OCI-LY1 (cell line): Measurements from ENCODE around the gene MAP3K10.

ENCODE experiments used
- H2AFZ ChIP-seq: fragments of 200-600 bp; sonication (generic), shearing (Covaris generic); 2 replicates; pipeline ENCODE4 v1.6.0; 2014; ENCODE audit warnings: antibody characterized with exemption, mild to moderate bottlenecking, low read length
- H3F3A ChIP-seq: fragments of 200-600 bp; sonication (generic), shearing (Covaris generic); 2 replicates; pipeline ENCODE4 v1.6.0; 2014; ENCODE audit warnings: mild to moderate bottlenecking, antibody characterized with exemption, low read length, moderate library complexity; ENCODE audit not compliant: insufficient read depth
- H3K27ac ChIP-seq: fragments of 200-600 bp; sonication (generic); 2 replicates; pipeline ENCODE4 v1.5.1; 2014; ENCODE audit warnings: low read length, mixed run types, mild to moderate bottlenecking, low read depth; ENCODE audit not compliant: poor library complexity, severe bottlenecking
- H3K27me3 ChIP-seq: fragments of 200-600 bp; sonication (generic); 2 replicates; pipeline ENCODE4 v1.6.0; 2014; ENCODE audit warnings: antibody characterized with exemption, mild to moderate bottlenecking, low read length, moderate library complexity; ENCODE audit not compliant: insufficient read depth
- H3K36me3 ChIP-seq: fragments of 200-600 bp; sonication (generic); 2 replicates; pipeline ENCODE4 v1.6.1; 2014; ENCODE audit warnings: mild to moderate bottlenecking, antibody characterized with exemption, low read length, moderate library complexity, mixed read lengths; ENCODE audit not compliant: insufficient read depth
- H3K4me1 ChIP-seq: fragments of 200-600 bp; sonication (generic); 2 replicates; pipeline ENCODE4 v1.5.1; 2014; ENCODE audit warnings: mild to moderate bottlenecking, low read length, moderate library complexity; ENCODE audit not compliant: insufficient read depth, severe bottlenecking
- H3K4me2 ChIP-seq: fragments of 200-600 bp; sonication (generic), shearing (Covaris generic); 2 replicates; pipeline ENCODE4 v1.6.1; 2014; ENCODE audit warnings: low read length
- H3K4me3 ChIP-seq: fragments of 200-600 bp; sonication (generic); 2 replicates; pipeline ENCODE4 v1.5.1; 2014; ENCODE audit warnings: low read length, low read depth, mild to moderate bottlenecking, mixed read lengths; ENCODE audit not compliant: poor library complexity, severe bottlenecking
- H3K79me2 ChIP-seq: fragments of 200-600 bp; shearing (Covaris generic); 2 replicates; pipeline ENCODE4 v1.6.1; 2016; ENCODE audit warnings: mixed run types, low read length, mixed read lengths; ENCODE audit not compliant: insufficient read depth
- H3K9ac ChIP-seq: fragments of 200-600 bp; sonication (generic), shearing (Covaris generic); 2 replicates; pipeline ENCODE4 v1.6.1; 2014; ENCODE audit warnings: mild to moderate bottlenecking, low read length, mixed read lengths
- H3K9me2 ChIP-seq: fragments of 200-600 bp; sonication (generic), shearing (Covaris generic); 2 replicates; pipeline ENCODE4 v1.6.1; 2014; ENCODE audit warnings: low read depth, mild to moderate bottlenecking, low read length, mixed read lengths
- H3K9me3 ChIP-seq: fragments of 200-600 bp; shearing (Covaris generic); 2 replicates; pipeline ENCODE4 v1.6.1; 2014; ENCODE audit warnings: low read length, mixed read lengths
- H4K20me1 ChIP-seq: fragments of 200-600 bp; sonication (generic), shearing (Covaris generic); 2 replicates; pipeline ENCODE4 v1.6.0; 2016; ENCODE audit warnings: mild to moderate bottlenecking, low read length; ENCODE audit not compliant: insufficient read depth
- CTCF ChIP-seq: fragments of 200-600 bp; sonication (generic), shearing (Covaris generic); IDR thresholded peaks from 2 replicates; pipeline ENCODE4 v1.5.1; 2017; ENCODE audit warnings: mild to moderate bottlenecking, antibody characterized with exemption, low read length, moderate library complexity, mixed read lengths
- EZH2 ChIP-seq: fragments of 200-600 bp; sonication (generic), shearing (Covaris generic); IDR thresholded peaks from 2 replicates; pipeline ENCODE4 v1.8.0; 2017; ENCODE audit warnings: borderline replicate concordance, mixed run types, mild to moderate bottlenecking, antibody characterized with exemption, low read length, moderate library complexity, mixed read lengths

The MAP3K10 gene

DNA sequence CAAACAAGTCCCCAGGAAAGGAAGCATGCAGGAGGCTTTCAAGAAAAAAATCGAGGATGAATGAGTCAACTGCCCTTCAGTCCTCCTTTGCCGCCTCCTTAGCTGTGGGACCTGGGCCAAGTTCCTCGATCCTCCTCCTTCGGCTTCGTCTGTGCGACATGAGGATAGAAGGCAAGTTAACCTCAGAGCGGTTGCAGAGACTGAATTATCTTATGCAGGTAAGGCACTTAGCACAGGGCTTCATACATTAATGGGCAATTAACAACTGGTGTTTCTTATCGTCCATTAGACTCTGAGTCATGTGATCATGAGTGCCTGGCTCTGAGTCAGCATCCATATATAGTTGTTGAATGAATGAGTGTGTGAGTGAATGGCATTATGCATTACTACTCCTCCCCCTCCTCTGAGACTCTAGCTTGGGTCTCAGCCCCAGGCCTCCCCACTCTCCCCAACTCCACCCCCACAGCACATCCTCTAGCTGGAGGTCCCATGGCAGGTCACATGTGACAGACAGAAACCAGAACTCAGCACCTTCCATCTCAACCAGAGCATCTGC, 28.6 kb downstream of the MAP3K10 start:
- H3K36me3 ChIP-seq, result no peaks in the 10 kb centered on the region

DNA sequence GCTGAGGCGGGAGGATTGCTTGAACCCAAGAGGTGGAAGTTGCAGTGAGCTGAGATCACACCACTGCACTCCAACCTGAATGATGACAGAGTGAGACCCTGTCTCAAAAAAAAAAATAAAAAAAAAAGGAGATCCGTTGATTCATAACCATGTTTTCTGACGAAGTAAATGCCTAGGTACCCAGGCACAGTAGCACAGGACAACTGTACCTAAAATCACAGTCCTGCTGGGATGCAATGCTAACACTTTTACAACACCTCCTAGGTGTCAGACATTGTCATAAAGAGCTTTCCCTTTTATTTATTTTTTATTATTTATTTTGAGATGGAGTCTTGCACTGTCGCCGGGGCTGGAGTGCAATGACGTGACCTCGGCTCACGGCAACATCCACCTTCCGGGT, 29.4 kb downstream of the MAP3K10 start:
- H3F3A ChIP-seq, result no peaks in the 10 kb centered on the region
- TF ChIP-seq EZH2 (no peak), CTCF (no peak)
- H3K9me3 ChIP-seq, result no peaks in the 10 kb centered on the region
- no peaks in the 10 kb centered on the region for H4K20me1 ChIP-seq
- no peaks in the 10 kb centered on the region for H3K79me2 ChIP-seq
- no peak overlapping the region for H2AFZ ChIP-seq
- no peaks in the 10 kb centered on the region for H3K36me3 ChIP-seq
- H3K4me3 ChIP-seq, result no peak overlapping the region
- H3K9me2 ChIP-seq, result no peaks in the 10 kb centered on the region
- H3K4me2 ChIP-seq, result no peak overlapping the region
- no peak overlapping the region for H3K9ac ChIP-seq
- no peaks in the 10 kb centered on the region for H3K27me3 ChIP-seq
- H3K4me1 ChIP-seq, result no peaks in the 10 kb centered on the region
- no peak overlapping the region for H3K27ac ChIP-seq

More for the DNA sequence above, 28.6 kb downstream of the MAP3K10 start:
- TF ChIP-seq CTCF (no peak), EZH2 (no peak)
- no peak overlapping the region for H3K9ac ChIP-seq
- no peaks in the 10 kb centered on the region for H3F3A ChIP-seq
- H3K9me3 ChIP-seq, result no peaks in the 10 kb centered on the region
- H3K4me2 ChIP-seq, result no peak overlapping the region
- H4K20me1 ChIP-seq, result no peaks in the 10 kb centered on the region
- no peak overlapping the region for H3K27ac ChIP-seq
- no peaks in the 10 kb centered on the region for H3K27me3 ChIP-seq
- no peak overlapping the region for H2AFZ ChIP-seq
- no peaks in the 10 kb centered on the region for H3K79me2 ChIP-seq
- H3K9me2 ChIP-seq, result no peaks in the 10 kb centered on the region
- H3K4me3 ChIP-seq, result no peak overlapping the region
- no peaks in the 10 kb centered on the region for H3K4me1 ChIP-seq

DNA sequence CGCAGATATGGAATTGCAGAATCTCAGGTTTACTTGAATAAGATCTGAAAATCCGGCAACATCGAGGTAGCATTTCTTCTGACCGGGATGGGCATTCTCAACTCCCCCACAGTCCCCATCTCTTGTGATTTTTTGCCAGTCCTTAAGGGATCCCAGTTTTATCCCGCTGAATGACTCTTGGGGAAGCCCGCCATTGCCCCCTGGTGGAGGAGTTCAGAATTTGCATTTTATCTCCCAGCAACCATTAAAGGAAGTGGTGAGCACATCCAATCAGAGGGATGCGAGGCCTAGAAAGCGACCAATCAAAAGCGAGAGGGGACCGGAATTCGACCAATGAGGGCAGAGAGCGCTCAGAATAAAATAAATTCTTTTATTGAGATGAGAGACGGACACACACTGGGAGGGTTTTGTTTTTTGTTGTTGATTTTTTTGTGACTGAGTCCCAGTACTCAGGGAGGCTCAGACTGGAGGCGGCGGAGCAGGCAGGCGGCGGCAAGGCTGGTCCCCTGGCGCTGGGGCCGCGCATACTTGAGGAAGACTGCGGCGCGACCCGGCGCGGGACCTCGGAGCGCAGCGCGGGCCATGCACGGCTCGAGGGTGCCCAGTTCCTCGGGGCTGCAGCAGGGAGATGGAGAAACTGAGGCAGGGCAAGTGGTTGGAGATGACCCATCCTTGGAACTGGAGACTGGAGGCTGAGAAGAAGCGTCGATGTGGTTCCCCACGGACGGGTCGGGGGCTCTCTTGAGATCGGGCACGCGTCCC, 30.8 kb downstream of the MAP3K10 start:
- no peaks in the 10 kb centered on the region for H3K79me2 ChIP-seq
- H3K9me3 ChIP-seq, result no peaks in the 10 kb centered on the region
- H3K4me1 ChIP-seq, result no peaks in the 10 kb centered on the region
- H3K36me3 ChIP-seq, result no peaks in the 10 kb centered on the region
- no peak overlapping the region for H3K4me2 ChIP-seq
- no peaks in the 10 kb centered on the region for H4K20me1 ChIP-seq
- TF ChIP-seq EZH2 (no peak), CTCF (peak; percentile 78)
- H3K9me2 ChIP-seq, result no peaks in the 10 kb centered on the region
- no peak overlapping the region for H3K9ac ChIP-seq
- no peak overlapping the region for H2AFZ ChIP-seq
- H3F3A ChIP-seq, result no peaks in the 10 kb centered on the region
- no peaks in the 10 kb centered on the region for H3K27me3 ChIP-seq
- H3K4me3 ChIP-seq, result no peak overlapping the region
- H3K27ac ChIP-seq, result no peak overlapping the region
